Erythroblast (primary cell): ENCODE measurements around the gene NLRC4.
"Not testable (repeated sequence)": the region's sequence is repeated elsewhere in the genome, so short reads cannot be mapped to it uniquely, and the experiment has no call there.

Experiments
- DNase-seq, 2 experiments: peaks; one replicate each; lab custom pipeline; 2025; lab: John Stamatoyannopoulos, UW
- GATA1 ChIP-seq: IDR thresholded peaks from 2 replicates; pipeline ENCODE4 v1.6.1; 2011; ENCODE audit warnings: low read depth, mild to moderate bottlenecking, control low read depth, low read length, moderate library complexity
- POLR2A ChIP-seq: IDR thresholded peaks from 2 replicates; pipeline ENCODE4 v1.6.1; 2011; ENCODE audit warnings: mild to moderate bottlenecking, low read length

NLRC4 gene

GRCh38 chr2:32264422-32265105 lies at the start of gene NLRC4:
NLRC4 (minus strand) TSS chr2:32264886; CDS start chr2:32256775, 8,111 bp downstream.
- no peak for DNase-seq
- no peak for TF ChIP-seq POLR2A
- TF ChIP-seq GATA1, result no peak

GRCh38 chr2:32310577-32310976 lies 45.9 kb upstream of the NLRC4 start:
- TF ChIP-seq POLR2A, result no peak
- TF ChIP-seq GATA1, result no peak
- no peak for DNase-seq

- not testable (repeated sequence) for DNase-seq
These were observed 29.4 kb upstream of the NLRC4 start for GRCh38 chr2:32293966-32294562.

GRCh38 chr2:32293493-32293892 lies 28.8 kb upstream of the NLRC4 start:
- DNase-seq, result not testable (repeated sequence)

- DNase-seq, result no peak
- TF ChIP-seq POLR2A (no peak), GATA1 (no peak)
These were observed 27.1 kb upstream of the NLRC4 start for GRCh38 chr2:32291746-32292145.

GRCh38 chr2:32290000-32290339 lies 25.3 kb upstream of the NLRC4 start:
- no peak for DNase-seq
- TF ChIP-seq GATA1 (no peak), POLR2A (no peak)

GRCh38 chr2:32289165-32289999 lies 24.7 kb upstream of the NLRC4 start:
- DNase-seq, result peak in 1 of 2 experiments; percentile 23
- no peak for TF ChIP-seq POLR2A
- TF ChIP-seq GATA1, result no peak

- DNase-seq, result no peak
These were observed 19.6 kb upstream of the NLRC4 start for GRCh38 chr2:32284321-32284720.

GRCh38 chr2:32278478-32278853 lies 13.8 kb upstream of the NLRC4 start:
- no peak for TF ChIP-seq GATA1
- no peak for TF ChIP-seq POLR2A

More at GRCh38 chr2:32284321-32284720, 19.6 kb upstream of the NLRC4 start:
- TF ChIP-seq GATA1 (no peak), POLR2A (no peak)

GRCh38 chr2:32277674-32278477 lies 13.2 kb upstream of the NLRC4 start, which contains the start of gene YIPF4:
YIPF4 (plus strand) TSS chr2:32277904; CDS start chr2:32278156, 252 bp downstream.
- peak; percentile 95 to 96 for DNase-seq

More at GRCh38 chr2:32278478-32278853, 13.8 kb upstream of the NLRC4 start:
- no peak for DNase-seq

GRCh38 chr2:32277363-32277673 lies 12.6 kb upstream of the NLRC4 start:
- DNase-seq, result no peak
- TF ChIP-seq GATA1, result no peak
- no peak for TF ChIP-seq POLR2A

More at GRCh38 chr2:32277674-32278477, 13.2 kb upstream of the NLRC4 start, which contains the start of gene YIPF4:
- TF ChIP-seq POLR2A, result peak; percentile 85
- TF ChIP-seq GATA1, result no peak

GRCh38 chr2:32275790-32276189 lies 11.1 kb upstream of the NLRC4 start:
- DNase-seq, result not testable (repeated sequence)

- no peak for DNase-seq
- TF ChIP-seq GATA1 (no peak), POLR2A (no peak)
These were observed 9.6 kb upstream of the NLRC4 start for GRCh38 chr2:32274289-32274688.
